ENCODE measurements around the gene HMG20A.
"Not testable (repeated sequence)": the region's sequence is repeated elsewhere in the genome, so short reads cannot be mapped to it uniquely, and the experiment has no call there.

The HMG20A gene

GRCh38 chr15:77409259-77410156 is 11.2 kb upstream of the HMG20A start:
- no peak overlapping the region for H3K4me3 ChIP-seq (ENCODE audit: extremely low read depth, insufficient read depth, low read length, poor library complexity, severe bottlenecking)
- H3K27ac ChIP-seq (ENCODE audit: low read depth, low read length, severe bottlenecking): no peak overlapping the region
- H3K36me3 ChIP-seq (ENCODE audit: control insufficient read depth, insufficient read depth, low read length): no peaks in the 10 kb centered on the region
- WGBS, 2 experiments (ENCODE audit: insufficient coverage in 2 of 2): 92% methylated on average over 2 of the region's 4 CpGs; no CpG with 5 or more reads in 1 of the 2 experiments
- H3K9me3 ChIP-seq (ENCODE audit: control insufficient read depth, low read length): peaks cover 4% of the 10 kb centered on the region
- H3K4me1 ChIP-seq (ENCODE audit: control insufficient read depth, insufficient read depth, low read length, poor library complexity, severe bottlenecking): no peaks in the 10 kb centered on the region

- H3K9me3 ChIP-seq (ENCODE audit: control insufficient read depth, low read length); H3K4me3 ChIP-seq (ENCODE audit: extremely low read depth, insufficient read depth, low read length, poor library complexity, severe bottlenecking); H3K36me3 ChIP-seq (ENCODE audit: control insufficient read depth, insufficient read depth, low read length); H3K27ac ChIP-seq (ENCODE audit: low read depth, low read length, severe bottlenecking); H3K4me1 ChIP-seq (ENCODE audit: control insufficient read depth, insufficient read depth, low read length, poor library complexity, severe bottlenecking): not testable (repeated sequence)
- 98 to 99% methylated on average over 4 to 6 of the region's 7 CpGs for WGBS, 2 experiments (ENCODE audit: insufficient coverage in 2 of 2)
Observed at GRCh38 chr15:77410157-77410500, 10.6 kb upstream of the HMG20A start.

GRCh38 chr15:77410701-77411618 is 9.7 kb upstream of the HMG20A start:
- peaks cover 4% of the 10 kb centered on the region for H3K9me3 ChIP-seq (ENCODE audit: control insufficient read depth, low read length)
- no peaks in the 10 kb centered on the region for H3K36me3 ChIP-seq (ENCODE audit: control insufficient read depth, insufficient read depth, low read length)
- WGBS, 2 experiments (ENCODE audit: insufficient coverage in 2 of 2): 60 to 100% methylated on average over 1 to 2 of the region's 7 CpGs
- peaks cover 8% of the 10 kb centered on the region for H3K4me1 ChIP-seq (ENCODE audit: control insufficient read depth, insufficient read depth, low read length, poor library complexity, severe bottlenecking)
- no peak overlapping the region for H3K4me3 ChIP-seq (ENCODE audit: extremely low read depth, insufficient read depth, low read length, poor library complexity, severe bottlenecking)
- H3K27ac ChIP-seq (ENCODE audit: low read depth, low read length, severe bottlenecking): no peak overlapping the region

- Histone ChIP-seq H3K4me3 (ENCODE audit: extremely low read depth, insufficient read depth, low read length, poor library complexity, severe bottlenecking) (no peak overlapping the region), H3K36me3 (ENCODE audit: control insufficient read depth, insufficient read depth, low read length) (no peaks in the 10 kb centered on the region), H3K27ac (ENCODE audit: low read depth, low read length, severe bottlenecking) (no peak overlapping the region), H3K9me3 (ENCODE audit: control insufficient read depth, low read length) (peaks cover 4% of the 10 kb centered on the region), H3K4me1 (ENCODE audit: control insufficient read depth, insufficient read depth, low read length, poor library complexity, severe bottlenecking) (peaks cover 10% of the 10 kb centered on the region)
- 100% methylated on average over 1 to 2 of the region's 3 CpGs for WGBS, 2 experiments (ENCODE audit: insufficient coverage in 2 of 2)
Observed at GRCh38 chr15:77411619-77411976, 9.1 kb upstream of the HMG20A start.

- Histone ChIP-seq H3K4me1 (ENCODE audit: control insufficient read depth, insufficient read depth, low read length, poor library complexity, severe bottlenecking) (peaks cover 22% of the 10 kb centered on the region), H3K9me3 (ENCODE audit: control insufficient read depth, low read length) (no peaks in the 10 kb centered on the region), H3K4me3 (ENCODE audit: extremely low read depth, insufficient read depth, low read length, poor library complexity, severe bottlenecking) (no peak overlapping the region), H3K27ac (ENCODE audit: low read depth, low read length, severe bottlenecking) (no peak overlapping the region), H3K36me3 (ENCODE audit: control insufficient read depth, insufficient read depth, low read length) (no peaks in the 10 kb centered on the region)
- no CpG with 5 or more reads among the region's 2 CpGs for WGBS, 2 experiments (ENCODE audit: insufficient coverage in 2 of 2)
Observed at GRCh38 chr15:77412972-77413698, 7.6 kb upstream of the HMG20A start.

GRCh38 chr15:77413699-77414349 is 6.9 kb upstream of the HMG20A start:
- no peak overlapping the region for H3K4me3 ChIP-seq (ENCODE audit: extremely low read depth, insufficient read depth, low read length, poor library complexity, severe bottlenecking)
- 91 to 100% methylated on average over 2 to 4 of the region's 4 CpGs for WGBS, 2 experiments (ENCODE audit: insufficient coverage in 2 of 2)
- no peaks in the 10 kb centered on the region for H3K9me3 ChIP-seq (ENCODE audit: control insufficient read depth, low read length)
- H3K4me1 ChIP-seq (ENCODE audit: control insufficient read depth, insufficient read depth, low read length, poor library complexity, severe bottlenecking): peaks cover 22% of the 10 kb centered on the region
- H3K36me3 ChIP-seq (ENCODE audit: control insufficient read depth, insufficient read depth, low read length): no peaks in the 10 kb centered on the region
- H3K27ac ChIP-seq (ENCODE audit: low read depth, low read length, severe bottlenecking): no peak overlapping the region

GRCh38 chr15:77414789-77415442 is 5.8 kb upstream of the HMG20A start:
- H3K9me3 ChIP-seq (ENCODE audit: control insufficient read depth, low read length): no peaks in the 10 kb centered on the region
- H3K4me3 ChIP-seq (ENCODE audit: extremely low read depth, insufficient read depth, low read length, poor library complexity, severe bottlenecking): no peak overlapping the region

GRCh38 chr15:77415450-77416147 is 5.1 kb upstream of the HMG20A start:
- 90 to 92% methylated on average over 4 of the region's 4 CpGs for WGBS, 2 experiments (ENCODE audit: insufficient coverage in 2 of 2)
- H3K4me3 ChIP-seq (ENCODE audit: extremely low read depth, insufficient read depth, low read length, poor library complexity, severe bottlenecking): no peak overlapping the region
- H3K27ac ChIP-seq (ENCODE audit: low read depth, low read length, severe bottlenecking): no peak overlapping the region
- H3K9me3 ChIP-seq (ENCODE audit: control insufficient read depth, low read length): no peaks in the 10 kb centered on the region
- no peaks in the 10 kb centered on the region for H3K36me3 ChIP-seq (ENCODE audit: control insufficient read depth, insufficient read depth, low read length)
- H3K4me1 ChIP-seq (ENCODE audit: control insufficient read depth, insufficient read depth, low read length, poor library complexity, severe bottlenecking): peaks cover 22% of the 10 kb centered on the region

More at GRCh38 chr15:77414789-77415442, 5.8 kb upstream of the HMG20A start:
- no peaks in the 10 kb centered on the region for H3K36me3 ChIP-seq (ENCODE audit: control insufficient read depth, insufficient read depth, low read length)
- H3K4me1 ChIP-seq (ENCODE audit: control insufficient read depth, insufficient read depth, low read length, poor library complexity, severe bottlenecking): peaks cover 22% of the 10 kb centered on the region
- 73 to 100% methylated on average over 1 of the region's 2 CpGs for WGBS, 2 experiments (ENCODE audit: insufficient coverage in 2 of 2)
- no peak overlapping the region for H3K27ac ChIP-seq (ENCODE audit: low read depth, low read length, severe bottlenecking)

GRCh38 chr15:77416148-77416455 is 4.6 kb upstream of the HMG20A start:
- Histone ChIP-seq H3K4me1 (ENCODE audit: control insufficient read depth, insufficient read depth, low read length, poor library complexity, severe bottlenecking) (peaks cover 22% of the 10 kb centered on the region), H3K36me3 (ENCODE audit: control insufficient read depth, insufficient read depth, low read length) (no peaks in the 10 kb centered on the region), H3K27ac (ENCODE audit: low read depth, low read length, severe bottlenecking) (no peak overlapping the region), H3K4me3 (ENCODE audit: extremely low read depth, insufficient read depth, low read length, poor library complexity, severe bottlenecking) (no peak overlapping the region), H3K9me3 (ENCODE audit: control insufficient read depth, low read length) (no peaks in the 10 kb centered on the region)
- 89 to 97% methylated on average over 2 of the region's 2 CpGs for WGBS, 2 experiments (ENCODE audit: insufficient coverage in 2 of 2)
